WTC11 (cell line): ENCODE results near the gene SNCA. TPM values are rescaled to one million over a fixed set of nuclear protein-coding genes. Genes with fewer than 3 reads are reported as not detected.

Experiments used
- ATAC-seq: fragments of 200-7000 bp; cut with Tn5 transposase; 2 replicates; pipeline ENCODE4 v1.10.0; 2021; ENCODE audit warnings: mild to moderate bottlenecking, moderate library complexity
- CTCF ChIA-PET: fragments of 300-600 bp; sonication (Branson Sonifier 250); formaldehyde crosslinking; loops from one replicate; lab custom pipeline; 2021; ENCODE audit warnings: antibody characterized with exemption; lab: Charles Lee
- POLR2A ChIA-PET: fragments of 350-600 bp; sonication (Branson Sonifier 250); formaldehyde crosslinking; loops from one replicate; lab custom pipeline; 2021; ENCODE audit warnings: antibody characterized with exemption; lab: Charles Lee
- DNase-seq: peaks from one replicate; pipeline ENCODE4 v3.0.0; 2021; ENCODE audit warnings: low spot score
- H3K27ac Mint-ChIP-seq: 2 replicates; pipeline ENCODE4 v1.8.0; 2021; ENCODE audit warnings: mixed read lengths
- H3K27me3 Mint-ChIP-seq: 2 replicates; pipeline ENCODE4 v1.8.0; 2021; ENCODE audit warnings: low read depth, mild to moderate bottlenecking, moderate library complexity, mixed read lengths
- H3K36me3 Mint-ChIP-seq: 2 replicates; pipeline ENCODE4 v1.8.0; 2021; ENCODE audit warnings: mixed read lengths
- H3K4me1 Mint-ChIP-seq: 2 replicates; pipeline ENCODE4 v1.8.0; 2022; ENCODE audit warnings: mixed read lengths
- H3K4me3 Mint-ChIP-seq: 2 replicates; pipeline ENCODE4 v1.8.0; 2021; ENCODE audit warnings: mild to moderate bottlenecking, moderate library complexity, mixed read lengths
- H3K9me3 Mint-ChIP-seq: 2 replicates; pipeline ENCODE4 v1.8.0; 2021; ENCODE audit warnings: mixed read lengths
- ELF4 ChIP-seq: sonication (generic); formaldehyde crosslinking; IDR thresholded peaks from 2 replicates; pipeline ENCODE4 v1.8.1; 2022; ENCODE audit warnings: low read depth, mild to moderate bottlenecking, moderate library complexity, missing genetic modification reagents
- ETV6 ChIP-seq: sonication (generic); formaldehyde crosslinking; IDR thresholded peaks from 2 replicates; pipeline ENCODE4 v1.8.1; 2022; ENCODE audit warnings: mild to moderate bottlenecking, missing genetic modification reagents
- FOXJ3 ChIP-seq: sonication (generic); formaldehyde crosslinking; IDR thresholded peaks from 2 replicates; pipeline ENCODE4 v1.9.0; 2021; ENCODE audit warnings: missing genetic modification reagents, mild to moderate bottlenecking, borderline replicate concordance
- JAZF1 ChIP-seq: fragments of 250-450 bp; sonication (Bioruptor Pico); IDR thresholded peaks from 2 replicates; pipeline ENCODE4 v1.9.0; 2021; ENCODE audit warnings: moderate library complexity, mild to moderate bottlenecking, inconsistent platforms
- NFYB ChIP-seq: sonication (generic); formaldehyde crosslinking; conservative IDR thresholded peaks from 2 replicates; pipeline ENCODE4 v1.8.0; 2022; ENCODE audit warnings: low read depth, missing genetic modification reagents
- RORB ChIP-seq: fragments of 250-450 bp; sonication (Bioruptor Pico); IDR thresholded peaks from 2 replicates; pipeline ENCODE4 v1.9.0; 2021; ENCODE audit warnings: mild to moderate bottlenecking
- ZNF232 ChIP-seq: sonication (generic); formaldehyde crosslinking; IDR thresholded peaks from 2 replicates; pipeline ENCODE4 v1.8.0; 2022; ENCODE audit warnings: mild to moderate bottlenecking, missing genetic modification reagents
- ZNF671 ChIP-seq: fragments of 250-450 bp; sonication (Bioruptor Pico); IDR thresholded peaks from 2 replicates; pipeline ENCODE4 v1.8.0; 2021; ENCODE audit warnings: mild to moderate bottlenecking
- total RNA-seq: library from RNA; stranded (reverse); gene quantifications from 3 replicates; pipeline ENCODE4 v1.2.3, GENCODE V29; 2021
- TF ChIP-seq, protein P1 (sequence below): sonication (generic); formaldehyde crosslinking; IDR thresholded peaks from 2 replicates; pipeline ENCODE4 v1.8.0; 2023; ENCODE audit warnings: missing genetic modification reagents
- TF ChIP-seq, protein P2 (sequence below): sonication (generic); formaldehyde crosslinking; IDR thresholded peaks from 2 replicates; pipeline ENCODE4 v1.8.1; 2023; ENCODE audit warnings: mild to moderate bottlenecking, missing genetic modification reagents
- TF ChIP-seq, protein P3 (sequence below): sonication (generic); formaldehyde crosslinking; IDR thresholded peaks from 2 replicates; pipeline ENCODE4 v1.8.1; 2023; ENCODE audit warnings: mild to moderate bottlenecking, moderate library complexity, missing genetic modification reagents
- TF ChIP-seq, protein P4 (sequence below): fragments of 200-600 bp; IDR thresholded peaks from 2 replicates; pipeline ENCODE4 v1.8.0; 2022; ENCODE audit warnings: antibody characterized with exemption
- TF ChIP-seq, protein P5 (sequence below): sonication (generic); formaldehyde crosslinking; IDR thresholded peaks from 2 replicates; pipeline ENCODE4 v1.8.0; 2022; ENCODE audit warnings: mild to moderate bottlenecking, missing genetic modification reagents
- TF ChIP-seq, protein P6 (sequence below): fragments of 250-450 bp; sonication (Bioruptor Pico); IDR thresholded peaks from 2 replicates; pipeline ENCODE4 v2.1.2; 2022; ENCODE audit warnings: mild to moderate bottlenecking, moderate library complexity
- TF ChIP-seq, protein P7 (sequence below): sonication (generic); formaldehyde crosslinking; IDR thresholded peaks from 2 replicates; pipeline ENCODE4 v1.8.0; 2022; ENCODE audit warnings: missing genetic modification reagents
- TF ChIP-seq, protein P8 (sequence below): fragments of 250-450 bp; sonication (Bioruptor Pico); IDR thresholded peaks from 2 replicates; pipeline ENCODE4 v1.9.0; 2021; ENCODE audit warnings: moderate library complexity, mild to moderate bottlenecking, inconsistent platforms, borderline replicate concordance
- TF ChIP-seq, protein P9 (sequence below): fragments of 250-450 bp; sonication (Bioruptor Pico); IDR thresholded peaks from 2 replicates; pipeline ENCODE4 v1.8.0; 2021; ENCODE audit warnings: mild to moderate bottlenecking

SNCA gene
- total RNA-seq, 1 experiment from 2014 or later: 15.0 TPM

DNA sequence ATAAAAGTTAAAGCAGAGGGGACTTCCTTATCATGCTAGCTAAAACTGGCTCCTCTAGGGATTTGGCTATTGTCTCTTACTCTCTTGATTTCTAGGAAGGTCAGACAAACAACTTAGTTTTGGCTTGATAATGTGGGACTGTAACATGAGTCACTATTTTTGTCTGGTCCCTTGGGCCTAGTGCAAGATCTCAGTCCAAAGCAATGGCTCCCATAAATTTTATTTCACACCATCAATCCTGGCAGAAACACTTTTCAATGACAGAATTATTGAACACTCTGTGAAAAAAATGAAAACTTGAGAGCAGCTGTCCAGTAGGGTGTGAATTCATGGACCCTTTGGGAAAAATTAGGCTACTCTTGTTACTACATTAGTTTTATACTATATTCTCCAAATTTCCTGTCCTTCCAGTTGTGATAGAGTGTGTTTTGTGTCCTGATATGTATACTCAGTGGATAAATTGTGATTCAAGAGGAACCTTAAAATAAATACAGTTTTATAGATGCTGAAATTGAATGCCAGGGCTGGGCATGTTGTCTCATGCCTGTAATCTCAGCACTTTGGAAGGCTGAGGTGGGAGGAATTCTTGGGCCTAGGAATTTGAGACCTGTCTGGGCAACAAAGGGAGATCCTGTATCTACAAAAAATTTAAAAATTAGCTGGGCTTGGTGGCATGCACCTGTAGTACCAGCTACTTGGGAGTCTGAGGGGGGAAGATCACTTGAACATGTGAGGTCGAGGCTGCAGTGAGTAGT is 10.8 kb upstream of the SNCA start:
- no peak for TF ChIP-seq ZNF671 (CRISPR knock-in tag)
- TF ChIP-seq FOXJ3 (CRISPR knock-in tag): no peak
- no peak for TF ChIP-seq ZNF232 (CRISPR knock-in tag)
- no peak for TF ChIP-seq ELF4
- TF ChIP-seq, all 79 proteins: peak for 0
- Mint-ChIP-seq H3K4me3 (no peak overlapping the region), H3K36me3 (peaks cover 20% of the 10 kb centered on the region), H3K27ac (no peak overlapping the region), H3K27me3 (no peaks in the 10 kb centered on the region; the same call in none of the 2 replicates), H3K9me3 (peaks cover 37% of the 10 kb centered on the region), H3K4me1 (no peaks in the 10 kb centered on the region)
- no peak for ATAC-seq
- DNase-seq: no peak
- ChIA-PET POLR2A (no interaction called here), CTCF (no interaction called here)

DNA sequence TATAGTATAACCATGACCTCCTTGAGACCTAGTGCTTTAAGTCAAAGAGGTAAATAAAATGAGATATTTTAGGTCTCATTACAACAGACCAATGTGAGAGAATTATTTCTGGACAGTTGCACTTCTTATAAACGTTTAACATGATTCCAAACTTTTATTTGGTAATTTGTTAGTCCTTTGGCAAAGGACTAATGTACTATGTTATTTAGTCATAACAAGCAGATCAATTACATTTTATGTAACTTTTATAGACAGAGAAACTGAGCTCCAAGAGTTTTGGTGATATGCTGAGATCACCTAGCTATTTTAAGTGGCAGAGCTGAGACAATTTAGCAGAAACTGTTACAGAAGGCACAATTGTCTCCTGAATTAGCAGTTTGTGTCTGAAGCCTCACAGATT is 2.6 kb upstream of the SNCA start:
- no peak overlapping the region for H3K27ac Mint-ChIP-seq
- H3K9me3 Mint-ChIP-seq: no peaks in the 10 kb centered on the region
- H3K36me3 Mint-ChIP-seq: 0 out of 2 replicates have a peak, but pooled peaks cover 4% of the 10 kb centered on the region
- peaks cover 16% of the 10 kb centered on the region for H3K4me1 Mint-ChIP-seq
- H3K4me3 Mint-ChIP-seq: no peak overlapping the region
- H3K27me3 Mint-ChIP-seq: peaks cover 19% of the 10 kb centered on the region
- TF ChIP-seq, protein P1, sequence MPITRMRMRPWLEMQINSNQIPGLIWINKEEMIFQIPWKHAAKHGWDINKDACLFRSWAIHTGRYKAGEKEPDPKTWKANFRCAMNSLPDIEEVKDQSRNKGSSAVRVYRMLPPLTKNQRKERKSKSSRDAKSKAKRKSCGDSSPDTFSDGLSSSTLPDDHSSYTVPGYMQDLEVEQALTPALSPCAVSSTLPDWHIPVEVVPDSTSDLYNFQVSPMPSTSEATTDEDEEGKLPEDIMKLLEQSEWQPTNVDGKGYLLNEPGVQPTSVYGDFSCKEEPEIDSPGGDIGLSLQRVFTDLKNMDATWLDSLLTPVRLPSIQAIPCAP (CRISPR knock-in tag): no peak
- TF ChIP-seq, protein P2, sequence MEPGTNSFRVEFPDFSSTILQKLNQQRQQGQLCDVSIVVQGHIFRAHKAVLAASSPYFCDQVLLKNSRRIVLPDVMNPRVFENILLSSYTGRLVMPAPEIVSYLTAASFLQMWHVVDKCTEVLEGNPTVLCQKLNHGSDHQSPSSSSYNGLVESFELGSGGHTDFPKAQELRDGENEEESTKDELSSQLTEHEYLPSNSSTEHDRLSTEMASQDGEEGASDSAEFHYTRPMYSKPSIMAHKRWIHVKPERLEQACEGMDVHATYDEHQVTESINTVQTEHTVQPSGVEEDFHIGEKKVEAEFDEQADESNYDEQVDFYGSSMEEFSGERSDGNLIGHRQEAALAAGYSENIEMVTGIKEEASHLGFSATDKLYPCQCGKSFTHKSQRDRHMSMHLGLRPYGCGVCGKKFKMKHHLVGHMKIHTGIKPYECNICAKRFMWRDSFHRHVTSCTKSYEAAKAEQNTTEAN (CRISPR knock-in tag): no peak
- TF ChIP-seq, protein P3, sequence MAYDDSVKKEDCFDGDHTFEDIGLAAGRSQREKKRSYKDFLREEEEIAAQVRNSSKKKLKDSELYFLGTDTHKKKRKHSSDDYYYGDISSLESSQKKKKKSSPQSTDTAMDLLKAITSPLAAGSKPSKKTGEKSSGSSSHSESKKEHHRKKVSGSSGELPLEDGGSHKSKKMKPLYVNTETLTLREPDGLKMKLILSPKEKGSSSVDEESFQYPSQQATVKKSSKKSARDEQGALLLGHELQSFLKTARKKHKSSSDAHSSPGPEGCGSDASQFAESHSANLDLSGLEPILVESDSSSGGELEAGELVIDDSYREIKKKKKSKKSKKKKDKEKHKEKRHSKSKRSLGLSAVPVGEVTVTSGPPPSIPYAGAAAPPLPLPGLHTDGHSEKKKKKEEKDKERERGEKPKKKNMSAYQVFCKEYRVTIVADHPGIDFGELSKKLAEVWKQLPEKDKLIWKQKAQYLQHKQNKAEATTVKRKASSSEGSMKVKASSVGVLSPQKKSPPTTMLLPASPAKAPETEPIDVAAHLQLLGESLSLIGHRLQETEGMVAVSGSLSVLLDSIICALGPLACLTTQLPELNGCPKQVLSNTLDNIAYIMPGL (CRISPR knock-in tag): no peak
- no peak for TF ChIP-seq RORB (CRISPR knock-in tag)
- TF ChIP-seq, protein P4, sequence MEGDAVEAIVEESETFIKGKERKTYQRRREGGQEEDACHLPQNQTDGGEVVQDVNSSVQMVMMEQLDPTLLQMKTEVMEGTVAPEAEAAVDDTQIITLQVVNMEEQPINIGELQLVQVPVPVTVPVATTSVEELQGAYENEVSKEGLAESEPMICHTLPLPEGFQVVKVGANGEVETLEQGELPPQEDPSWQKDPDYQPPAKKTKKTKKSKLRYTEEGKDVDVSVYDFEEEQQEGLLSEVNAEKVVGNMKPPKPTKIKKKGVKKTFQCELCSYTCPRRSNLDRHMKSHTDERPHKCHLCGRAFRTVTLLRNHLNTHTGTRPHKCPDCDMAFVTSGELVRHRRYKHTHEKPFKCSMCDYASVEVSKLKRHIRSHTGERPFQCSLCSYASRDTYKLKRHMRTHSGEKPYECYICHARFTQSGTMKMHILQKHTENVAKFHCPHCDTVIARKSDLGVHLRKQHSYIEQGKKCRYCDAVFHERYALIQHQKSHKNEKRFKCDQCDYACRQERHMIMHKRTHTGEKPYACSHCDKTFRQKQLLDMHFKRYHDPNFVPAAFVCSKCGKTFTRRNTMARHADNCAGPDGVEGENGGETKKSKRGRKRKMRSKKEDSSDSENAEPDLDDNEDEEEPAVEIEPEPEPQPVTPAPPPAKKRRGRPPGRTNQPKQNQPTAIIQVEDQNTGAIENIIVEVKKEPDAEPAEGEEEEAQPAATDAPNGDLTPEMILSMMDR: no peak
- TF ChIP-seq, protein P5, sequence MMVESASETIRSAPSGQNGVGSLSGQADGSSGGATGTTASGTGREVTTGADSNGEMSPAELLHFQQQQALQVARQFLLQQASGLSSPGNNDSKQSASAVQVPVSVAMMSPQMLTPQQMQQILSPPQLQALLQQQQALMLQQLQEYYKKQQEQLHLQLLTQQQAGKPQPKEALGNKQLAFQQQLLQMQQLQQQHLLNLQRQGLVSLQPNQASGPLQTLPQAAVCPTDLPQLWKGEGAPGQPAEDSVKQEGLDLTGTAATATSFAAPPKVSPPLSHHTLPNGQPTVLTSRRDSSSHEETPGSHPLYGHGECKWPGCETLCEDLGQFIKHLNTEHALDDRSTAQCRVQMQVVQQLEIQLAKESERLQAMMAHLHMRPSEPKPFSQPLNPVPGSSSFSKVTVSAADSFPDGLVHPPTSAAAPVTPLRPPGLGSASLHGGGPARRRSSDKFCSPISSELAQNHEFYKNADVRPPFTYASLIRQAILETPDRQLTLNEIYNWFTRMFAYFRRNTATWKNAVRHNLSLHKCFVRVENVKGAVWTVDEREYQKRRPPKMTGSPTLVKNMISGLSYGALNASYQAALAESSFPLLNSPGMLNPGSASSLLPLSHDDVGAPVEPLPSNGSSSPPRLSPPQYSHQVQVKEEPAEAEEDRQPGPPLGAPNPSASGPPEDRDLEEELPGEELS (CRISPR knock-in tag): no peak
- no peak for TF ChIP-seq ETV6 (CRISPR knock-in tag)
- TF ChIP-seq, protein P6, sequence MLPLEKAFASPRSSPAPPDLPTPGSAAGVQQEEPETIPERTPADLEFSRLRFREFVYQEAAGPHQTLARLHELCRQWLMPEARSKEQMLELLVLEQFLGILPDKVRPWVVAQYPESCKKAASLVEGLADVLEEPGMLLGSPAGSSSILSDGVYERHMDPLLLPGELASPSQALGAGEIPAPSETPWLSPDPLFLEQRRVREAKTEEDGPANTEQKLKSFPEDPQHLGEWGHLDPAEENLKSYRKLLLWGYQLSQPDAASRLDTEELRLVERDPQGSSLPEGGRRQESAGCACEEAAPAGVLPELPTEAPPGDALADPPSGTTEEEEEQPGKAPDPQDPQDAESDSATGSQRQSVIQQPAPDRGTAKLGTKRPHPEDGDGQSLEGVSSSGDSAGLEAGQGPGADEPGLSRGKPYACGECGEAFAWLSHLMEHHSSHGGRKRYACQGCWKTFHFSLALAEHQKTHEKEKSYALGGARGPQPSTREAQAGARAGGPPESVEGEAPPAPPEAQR (CRISPR knock-in tag): no peak
- TF ChIP-seq NFYB (CRISPR knock-in tag): no peak
- no peak for TF ChIP-seq JAZF1
- TF ChIP-seq, protein P7, sequence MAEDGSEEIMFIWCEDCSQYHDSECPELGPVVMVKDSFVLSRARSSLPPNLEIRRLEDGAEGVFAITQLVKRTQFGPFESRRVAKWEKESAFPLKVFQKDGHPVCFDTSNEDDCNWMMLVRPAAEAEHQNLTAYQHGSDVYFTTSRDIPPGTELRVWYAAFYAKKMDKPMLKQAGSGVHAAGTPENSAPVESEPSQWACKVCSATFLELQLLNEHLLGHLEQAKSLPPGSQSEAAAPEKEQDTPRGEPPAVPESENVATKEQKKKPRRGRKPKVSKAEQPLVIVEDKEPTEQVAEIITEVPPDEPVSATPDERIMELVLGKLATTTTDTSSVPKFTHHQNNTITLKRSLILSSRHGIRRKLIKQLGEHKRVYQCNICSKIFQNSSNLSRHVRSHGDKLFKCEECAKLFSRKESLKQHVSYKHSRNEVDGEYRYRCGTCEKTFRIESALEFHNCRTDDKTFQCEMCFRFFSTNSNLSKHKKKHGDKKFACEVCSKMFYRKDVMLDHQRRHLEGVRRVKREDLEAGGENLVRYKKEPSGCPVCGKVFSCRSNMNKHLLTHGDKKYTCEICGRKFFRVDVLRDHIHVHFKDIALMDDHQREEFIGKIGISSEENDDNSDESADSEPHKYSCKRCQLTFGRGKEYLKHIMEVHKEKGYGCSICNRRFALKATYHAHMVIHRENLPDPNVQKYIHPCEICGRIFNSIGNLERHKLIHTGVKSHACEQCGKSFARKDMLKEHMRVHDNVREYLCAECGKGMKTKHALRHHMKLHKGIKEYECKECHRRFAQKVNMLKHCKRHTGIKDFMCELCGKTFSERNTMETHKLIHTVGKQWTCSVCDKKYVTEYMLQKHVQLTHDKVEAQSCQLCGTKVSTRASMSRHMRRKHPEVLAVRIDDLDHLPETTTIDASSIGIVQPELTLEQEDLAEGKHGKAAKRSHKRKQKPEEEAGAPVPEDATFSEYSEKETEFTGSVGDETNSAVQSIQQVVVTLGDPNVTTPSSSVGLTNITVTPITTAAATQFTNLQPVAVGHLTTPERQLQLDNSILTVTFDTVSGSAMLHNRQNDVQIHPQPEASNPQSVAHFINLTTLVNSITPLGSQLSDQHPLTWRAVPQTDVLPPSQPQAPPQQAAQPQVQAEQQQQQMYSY (CRISPR knock-in tag): no peak
- TF ChIP-seq, protein P8, sequence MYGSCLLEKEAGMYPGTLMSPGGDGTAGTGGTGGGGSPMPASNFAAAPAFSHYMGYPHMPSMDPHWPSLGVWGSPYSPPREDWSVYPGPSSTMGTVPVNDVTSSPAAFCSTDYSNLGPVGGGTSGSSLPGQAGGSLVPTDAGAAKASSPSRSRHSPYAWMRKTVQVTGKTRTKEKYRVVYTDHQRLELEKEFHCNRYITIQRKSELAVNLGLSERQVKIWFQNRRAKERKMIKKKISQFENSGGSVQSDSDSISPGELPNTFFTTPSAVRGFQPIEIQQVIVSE (CRISPR knock-in tag): no peak
- TF ChIP-seq, protein P9, sequence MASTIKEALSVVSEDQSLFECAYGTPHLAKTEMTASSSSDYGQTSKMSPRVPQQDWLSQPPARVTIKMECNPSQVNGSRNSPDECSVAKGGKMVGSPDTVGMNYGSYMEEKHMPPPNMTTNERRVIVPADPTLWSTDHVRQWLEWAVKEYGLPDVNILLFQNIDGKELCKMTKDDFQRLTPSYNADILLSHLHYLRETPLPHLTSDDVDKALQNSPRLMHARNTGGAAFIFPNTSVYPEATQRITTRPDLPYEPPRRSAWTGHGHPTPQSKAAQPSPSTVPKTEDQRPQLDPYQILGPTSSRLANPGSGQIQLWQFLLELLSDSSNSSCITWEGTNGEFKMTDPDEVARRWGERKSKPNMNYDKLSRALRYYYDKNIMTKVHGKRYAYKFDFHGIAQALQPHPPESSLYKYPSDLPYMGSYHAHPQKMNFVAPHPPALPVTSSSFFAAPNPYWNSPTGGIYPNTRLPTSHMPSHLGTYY (CRISPR knock-in tag): no peak
- POLR2A ChIA-PET: no interaction called here
- no peak for ATAC-seq
- no peak for DNase-seq
- CTCF ChIA-PET: no interaction called here
